ENCODE results near the gene KPNA6.
"Not testable (repeated sequence)": the region's sequence is repeated elsewhere in the genome, so short reads cannot be mapped to it uniquely, and the experiment has no call there.

Gene KPNA6

DNA sequence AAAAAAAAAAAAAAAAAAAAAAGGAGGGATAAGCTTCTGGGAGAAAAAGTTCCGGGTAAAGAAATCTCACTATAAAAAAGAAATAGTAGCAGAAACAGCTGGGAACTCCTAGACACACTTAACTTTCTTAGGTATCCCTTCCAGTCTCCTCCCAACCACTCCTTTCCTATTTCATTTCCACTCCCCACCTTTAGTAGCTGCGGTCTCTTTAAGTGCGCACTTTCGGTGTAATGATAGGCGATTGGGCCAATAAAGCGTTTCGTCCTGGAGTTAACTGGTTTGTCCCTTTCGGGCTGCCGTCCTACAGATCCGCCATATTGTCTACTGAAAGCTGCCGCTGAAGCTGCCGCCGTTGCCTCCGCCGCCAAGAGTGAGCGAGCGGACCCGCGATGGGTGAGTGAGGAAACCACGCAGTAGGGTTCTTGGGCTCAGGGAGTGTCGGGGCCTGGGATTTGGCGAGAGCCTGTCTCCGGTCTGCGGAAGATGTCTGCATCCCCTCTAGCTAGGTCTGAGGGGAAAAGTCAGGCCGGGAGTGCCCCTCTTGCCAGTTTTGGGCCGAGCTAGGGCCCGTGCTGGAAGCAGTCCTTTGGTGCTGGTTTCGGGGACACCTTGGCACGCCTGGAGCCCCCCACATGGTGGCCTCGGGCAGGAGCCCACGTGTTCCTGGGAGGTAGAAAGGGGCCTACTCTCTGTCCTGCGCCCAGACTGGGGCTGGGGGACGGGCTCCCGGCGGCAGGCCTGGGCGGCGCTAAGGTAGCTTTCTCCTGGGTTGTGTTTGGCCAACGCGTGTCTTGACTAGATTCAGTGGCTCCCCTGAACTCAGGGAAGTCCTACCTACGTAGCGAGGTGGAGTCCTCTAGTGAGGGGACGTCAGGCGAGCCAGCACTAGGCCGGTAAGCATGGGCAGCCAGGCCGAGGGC, at the start of gene KPNA6:
Gene KPNA6, plus strand, starts transcription at position 315 of the 920 bp plus-strand sequence. Its CDS starts 75 bp downstream, at position 390.
- DNase-seq: peak; percentile 95
- H3K9me3 Mint-ChIP-seq: no peaks in the 10 kb centered on the region
- peak within 1 kb of the TSS; percentile 96 for H3K27ac Mint-ChIP-seq
- CTCF ChIA-PET: interaction anchor here (0.8 to 2.6 kb wide), 11 partner anchors 11 to 265 kb away, joined by 3 to 10 read pairs (median 4); partner anchors contain the start of genes CCDC28B and TMEM39B
- H3K4me1 Mint-ChIP-seq: peaks cover 44% of the 10 kb centered on the region
- H3K36me3 Mint-ChIP-seq: peaks cover 15% of the 10 kb centered on the region
- H3K4me3 Mint-ChIP-seq: peak within 1 kb of the TSS; percentile 96
- H3K27me3 Mint-ChIP-seq: no peaks in the 10 kb centered on the region

DNA sequence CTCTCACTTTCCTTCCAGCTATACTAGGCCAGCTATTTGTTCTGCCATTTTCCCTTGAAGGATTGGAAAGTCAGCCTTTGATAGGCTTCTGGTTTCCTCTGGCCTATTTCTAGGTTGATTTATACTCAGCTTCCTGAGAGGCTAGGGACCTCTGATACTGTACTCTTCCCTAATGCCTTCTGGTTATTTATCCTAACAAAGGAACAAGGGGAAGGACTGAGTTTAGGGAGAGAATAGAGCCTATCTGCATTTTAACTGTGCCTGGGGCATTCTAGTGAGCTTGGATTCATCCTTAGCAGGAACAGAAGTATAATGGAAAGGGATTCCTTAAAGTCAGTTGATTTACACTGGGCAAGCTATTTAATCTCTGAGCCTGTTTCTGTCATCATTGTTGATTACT, 46.9 kb upstream of the KPNA6 start:
- H3K4me3 Mint-ChIP-seq: no peak overlapping the region
- no peaks in the 10 kb centered on the region for H3K9me3 Mint-ChIP-seq
- CTCF ChIA-PET: interaction anchor here (0.7 to 2.8 kb wide), 3 partner anchors 7 to 84 kb away, joined by 4 to 14 read pairs (median 6); no protein-coding TSS in a partner anchor
- H3K27ac Mint-ChIP-seq: no peak overlapping the region
- peaks cover 42% of the 10 kb centered on the region for H3K36me3 Mint-ChIP-seq
- no peak for DNase-seq
- no peaks in the 10 kb centered on the region for H3K27me3 Mint-ChIP-seq
- peaks cover 7% of the 10 kb centered on the region for H3K4me1 Mint-ChIP-seq

DNA sequence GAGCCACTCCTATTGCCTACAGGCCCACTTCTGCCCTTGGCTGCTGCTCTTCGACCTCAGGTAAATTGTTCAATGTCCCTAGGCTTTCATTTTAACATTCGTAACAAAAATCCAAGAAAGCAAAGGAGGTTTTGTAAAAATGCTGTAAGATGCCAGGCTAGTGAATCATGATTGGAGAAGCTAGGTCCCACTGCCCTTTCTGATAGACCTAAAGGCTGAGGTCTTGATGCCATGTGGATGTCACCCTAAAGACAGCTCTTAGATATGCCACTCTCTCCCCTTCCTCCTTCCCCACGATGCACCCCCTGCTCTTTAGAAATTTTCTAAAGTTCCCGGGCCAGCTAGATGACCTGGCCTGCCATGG, 45.0 kb upstream of the KPNA6 start:
- peaks cover 20% of the 10 kb centered on the region for H3K4me1 Mint-ChIP-seq
- no peak for DNase-seq
- H3K36me3 Mint-ChIP-seq: peaks cover 31% of the 10 kb centered on the region
- H3K27me3 Mint-ChIP-seq: peaks cover 5% of the 10 kb centered on the region
- H3K27ac Mint-ChIP-seq: peak overlapping the region; percentile 52
- CTCF ChIA-PET: interaction anchor here (0.6 to 2.8 kb wide), 12 partner anchors 9 to 398 kb away, joined by 3 to 14 read pairs (median 4); partner anchors contain the start of genes SPOCD1 and TMEM39B
- no peaks in the 10 kb centered on the region for H3K9me3 Mint-ChIP-seq
- no peak overlapping the region for H3K4me3 Mint-ChIP-seq

DNA sequence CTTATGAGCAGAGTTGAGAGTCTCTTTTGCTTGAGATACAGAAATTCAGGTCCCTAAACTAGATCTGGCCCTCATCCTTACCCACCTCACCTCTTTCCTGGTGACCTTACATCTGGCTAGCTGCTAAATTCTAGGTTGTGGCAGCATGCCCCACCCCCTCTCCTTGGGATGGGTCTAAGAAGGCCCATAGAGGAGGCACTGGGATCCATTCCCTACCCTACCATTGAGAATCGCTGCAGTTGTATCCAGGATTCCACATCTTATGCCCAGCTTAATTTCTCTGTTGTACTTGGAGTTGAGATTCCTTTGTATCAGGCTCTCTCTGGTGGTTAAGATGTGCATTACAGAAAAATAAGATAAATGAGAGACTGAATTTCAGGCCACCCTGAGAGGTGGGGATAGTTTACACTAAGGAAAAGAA, 44.6 kb upstream of the KPNA6 start:
- H3K36me3 Mint-ChIP-seq: peaks cover 29% of the 10 kb centered on the region
- H3K27ac Mint-ChIP-seq: peak overlapping the region; percentile 60

DNA sequence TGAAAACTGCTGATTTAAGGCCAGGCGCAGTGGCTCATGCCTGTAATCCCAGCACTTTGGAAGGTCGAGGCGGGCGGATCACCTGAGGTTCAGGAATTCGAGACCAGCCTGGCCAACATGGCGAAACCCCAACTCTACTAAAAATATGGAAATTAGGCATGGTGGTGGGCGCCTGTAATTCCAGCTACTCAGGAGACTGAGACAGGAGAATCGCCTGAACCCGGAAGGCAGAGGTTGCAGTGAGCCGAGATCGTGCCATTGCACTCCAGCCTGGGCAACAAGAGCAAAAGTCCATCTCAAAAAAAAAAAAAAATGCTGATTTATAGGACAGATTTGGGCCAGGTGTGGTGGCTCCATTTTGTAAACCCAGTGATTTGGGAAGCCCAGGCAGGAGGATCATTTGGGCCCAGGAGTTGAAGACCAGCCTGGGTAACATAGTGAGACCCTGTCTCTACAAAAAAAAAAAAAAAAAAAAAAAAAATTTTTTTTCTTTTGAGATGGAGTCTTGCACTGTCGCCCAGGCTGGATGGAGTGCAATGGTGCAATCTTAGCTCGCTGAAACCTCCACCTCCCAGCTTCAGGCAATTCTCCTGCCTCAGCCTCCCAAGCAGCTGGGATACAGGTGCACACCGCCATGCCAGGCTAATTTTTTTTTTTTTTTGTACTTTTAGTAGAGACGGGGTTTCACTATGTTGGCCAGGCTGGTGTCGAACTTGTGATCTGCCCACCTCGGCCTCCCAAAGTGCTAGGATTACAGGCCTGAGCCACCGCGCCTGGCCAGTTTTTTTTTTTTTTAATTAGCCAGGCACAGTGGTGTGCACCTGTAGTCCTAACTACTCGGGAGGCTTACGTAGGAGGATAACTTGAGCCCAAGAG, 42.0 kb upstream of the KPNA6 start:
- H3K9me3 Mint-ChIP-seq, H3K27ac Mint-ChIP-seq, DNase-seq, H3K4me3 Mint-ChIP-seq: not testable (repeated sequence)
- H3K36me3 Mint-ChIP-seq: peaks cover 15% of the 10 kb centered on the region
- CTCF ChIA-PET: interaction anchor here (0.6 to 1.0 kb wide), 6 partner anchors 15 to 350 kb away, joined by 3 read pairs; no protein-coding TSS in a partner anchor
- peaks cover 28% of the 10 kb centered on the region for H3K27me3 Mint-ChIP-seq
- peaks cover 33% of the 10 kb centered on the region for H3K4me1 Mint-ChIP-seq

More for the DNA sequence above, 44.6 kb upstream of the KPNA6 start:
- DNase-seq: no peak
- CTCF ChIA-PET: interaction anchor here (0.6 to 2.8 kb wide), 10 partner anchors 9 to 399 kb away, joined by 3 to 14 read pairs (median 4); partner anchors contain the start of genes SPOCD1 and TMEM39B
- Mint-ChIP-seq H3K9me3 (no peaks in the 10 kb centered on the region), H3K4me1 (peaks cover 22% of the 10 kb centered on the region), H3K4me3 (no peak overlapping the region), H3K27me3 (peaks cover 9% of the 10 kb centered on the region)

DNA sequence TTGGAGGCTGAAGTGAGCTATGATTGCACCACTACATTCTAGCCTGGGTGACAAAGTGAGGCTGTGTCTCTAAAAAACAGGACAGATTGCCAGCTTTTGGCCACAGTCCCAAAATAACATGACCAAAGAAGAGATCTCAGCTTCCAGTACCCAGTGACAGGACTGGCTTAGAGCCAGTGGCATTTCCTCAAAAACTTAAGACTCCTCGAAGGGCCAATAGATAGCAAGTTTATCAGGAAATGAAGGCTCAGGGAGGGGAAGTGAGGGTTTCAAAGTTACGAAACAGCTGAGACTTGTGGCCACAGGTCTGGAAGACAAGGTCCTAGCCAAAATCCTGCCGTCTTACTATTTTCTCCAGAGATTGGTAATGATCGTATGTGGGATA, 41.4 kb upstream of the KPNA6 start:
- H3K4me1 Mint-ChIP-seq: peaks cover 33% of the 10 kb centered on the region
- no peaks in the 10 kb centered on the region for H3K9me3 Mint-ChIP-seq
- H3K27ac Mint-ChIP-seq: peak overlapping the region; percentile 3
- peaks cover 10% of the 10 kb centered on the region for H3K36me3 Mint-ChIP-seq
- H3K27me3 Mint-ChIP-seq: peaks cover 28% of the 10 kb centered on the region
- no peak for DNase-seq
- CTCF ChIA-PET: interaction anchor here (0.7 to 1.0 kb wide), 3 partner anchors 14 to 351 kb away, joined by 3 read pairs; no protein-coding TSS in a partner anchor
- no peak overlapping the region for H3K4me3 Mint-ChIP-seq

DNA sequence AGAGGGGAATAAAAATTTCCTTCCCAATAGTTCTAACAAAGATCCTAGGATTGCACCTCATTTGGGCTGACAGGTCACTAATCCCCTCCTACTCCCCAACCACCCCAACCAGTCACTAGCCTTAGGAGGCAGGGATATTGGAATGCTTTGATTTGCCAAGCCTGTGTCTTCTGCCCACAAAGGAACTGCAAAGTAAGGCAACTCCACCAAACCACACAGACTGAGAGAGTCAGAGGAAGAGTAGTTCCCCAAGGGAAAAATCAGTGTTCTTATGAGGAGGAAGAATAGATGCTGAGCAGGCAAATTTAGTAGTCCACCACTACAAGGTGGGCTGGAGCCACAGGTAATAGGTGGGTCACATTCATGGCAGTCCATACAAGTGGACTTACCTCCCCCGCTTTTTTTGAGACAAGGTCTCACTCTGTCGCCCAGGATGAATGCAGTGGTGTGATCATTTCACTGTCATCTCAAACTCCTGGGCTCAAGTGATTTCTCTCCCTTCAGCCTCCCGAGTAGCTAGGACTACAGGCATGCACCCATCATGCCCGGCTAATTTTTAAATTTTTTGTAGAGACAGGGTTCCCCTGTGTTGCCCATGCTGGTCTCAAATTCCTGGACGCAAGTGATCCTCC, 38.8 kb upstream of the KPNA6 start:
- H3K36me3 Mint-ChIP-seq: no peaks in the 10 kb centered on the region
- CTCF ChIA-PET: interaction anchor here (0.7 kb wide), 1 partner anchor 253 kb away, joined by 3 read pairs; no protein-coding TSS in a partner anchor
- no peak for DNase-seq
- peaks cover 52% of the 10 kb centered on the region for H3K4me1 Mint-ChIP-seq
- no peaks in the 10 kb centered on the region for H3K9me3 Mint-ChIP-seq
- peaks cover 28% of the 10 kb centered on the region for H3K27me3 Mint-ChIP-seq
- H3K4me3 Mint-ChIP-seq: no peak overlapping the region
- H3K27ac Mint-ChIP-seq: no peak overlapping the region

DNA sequence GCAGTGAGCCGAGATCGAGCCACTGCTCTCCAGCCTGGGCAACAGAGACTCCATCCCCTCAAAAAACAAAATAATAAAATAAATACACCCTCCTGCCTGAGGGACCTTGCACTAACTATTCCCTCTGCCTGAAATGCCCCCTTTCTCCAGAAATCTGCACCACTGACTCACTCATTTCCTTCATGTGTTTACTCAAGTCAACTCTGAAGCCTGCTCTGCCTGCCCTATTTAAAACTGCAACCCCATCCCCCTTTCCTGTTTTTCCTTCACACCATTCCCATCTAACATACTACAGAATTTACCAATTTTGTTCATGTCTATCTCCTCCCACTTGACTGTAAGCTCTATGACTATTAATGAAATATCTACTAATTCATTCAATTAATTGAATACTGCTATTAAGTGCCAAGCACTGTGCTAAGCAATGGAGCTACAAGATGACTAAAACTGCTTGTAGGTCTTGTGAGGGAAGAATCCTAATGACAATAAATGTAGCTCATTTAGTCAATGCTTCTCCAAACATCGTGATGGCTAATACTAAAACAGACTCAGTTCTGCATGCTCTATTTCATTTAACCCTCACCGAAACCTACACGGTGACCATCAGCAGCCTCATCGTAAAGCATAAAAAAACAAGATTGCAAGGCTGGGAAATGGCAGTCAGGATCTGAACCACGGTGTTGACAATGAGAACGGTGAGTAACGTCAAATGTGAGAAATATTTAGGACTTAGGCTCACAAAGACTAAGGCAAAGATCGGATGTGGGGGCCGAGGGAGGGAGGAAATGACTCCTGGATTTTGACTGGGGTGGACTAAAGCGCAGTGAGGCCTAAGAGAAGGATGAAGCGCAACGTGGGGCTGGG, 35.9 kb upstream of the KPNA6 start:
- Mint-ChIP-seq H3K9me3 (no peaks in the 10 kb centered on the region), H3K36me3 (peaks cover 15% of the 10 kb centered on the region), H3K27me3 (peaks cover 26% of the 10 kb centered on the region), H3K27ac (peak overlapping the region; percentile 90), H3K4me1 (peaks cover 54% of the 10 kb centered on the region), H3K4me3 (peak overlapping the region; percentile 78)
- CTCF ChIA-PET: interaction anchor here (1.1 to 1.8 kb wide), 2 partner anchors 9 to 37 kb away, joined by 3 to 8 read pairs; no protein-coding TSS in a partner anchor
- DNase-seq: no peak

DNA sequence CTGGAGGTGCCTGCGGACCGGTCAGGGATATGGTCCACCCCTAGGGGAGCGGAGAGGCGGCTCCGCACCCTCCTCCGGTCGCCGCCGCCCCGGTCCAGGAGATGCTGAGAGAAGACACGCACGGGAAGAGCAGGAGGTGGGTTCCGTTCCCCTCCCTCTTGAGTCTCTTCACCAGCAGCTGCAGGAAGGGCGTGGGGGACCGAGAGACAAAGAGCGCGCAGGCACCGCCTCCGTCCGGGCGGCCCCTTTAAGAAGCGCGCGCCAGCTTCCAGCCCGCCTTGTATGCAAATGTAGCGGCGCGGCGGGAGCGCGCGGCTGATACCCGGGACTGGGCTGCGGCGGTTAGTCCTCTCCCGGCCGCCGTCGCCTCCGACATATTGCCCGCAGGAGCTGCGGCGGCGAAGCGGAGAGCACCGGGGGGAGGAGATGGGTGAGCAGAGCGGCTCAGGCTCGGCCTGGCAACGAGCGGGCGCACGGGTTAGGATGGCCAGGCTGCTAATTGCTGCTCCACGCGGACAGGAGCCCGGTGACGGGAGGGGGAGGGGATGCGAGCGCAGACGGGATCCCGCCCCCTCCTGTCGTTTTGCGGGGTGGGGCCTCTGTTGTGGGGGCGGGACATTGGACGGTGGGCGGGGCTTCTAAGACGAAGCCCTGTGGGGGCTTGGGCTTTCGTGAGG, 35.1 kb upstream of the KPNA6 start, which contains the start of gene TMEM39B:
Gene TMEM39B, plus strand, starts transcription at position 318 of the 677 bp plus-strand sequence. Its CDS starts 109 bp downstream, at position 427.
- CTCF ChIA-PET: interaction anchor here (0.6 to 1.8 kb wide), 6 partner anchors 10 to 176 kb away, joined by 3 to 8 read pairs (median 3); no protein-coding TSS in a partner anchor
- H3K27ac Mint-ChIP-seq: peak within 1 kb of the TSS; percentile 90
- no peaks in the 10 kb centered on the region for H3K9me3 Mint-ChIP-seq
- peaks cover 21% of the 10 kb centered on the region for H3K36me3 Mint-ChIP-seq
- H3K4me3 Mint-ChIP-seq: peak within 1 kb of the TSS; percentile 78
- peak; percentile 96 for DNase-seq
- H3K27me3 Mint-ChIP-seq: peaks cover 23% of the 10 kb centered on the region
- H3K4me1 Mint-ChIP-seq: peaks cover 55% of the 10 kb centered on the region

DNA sequence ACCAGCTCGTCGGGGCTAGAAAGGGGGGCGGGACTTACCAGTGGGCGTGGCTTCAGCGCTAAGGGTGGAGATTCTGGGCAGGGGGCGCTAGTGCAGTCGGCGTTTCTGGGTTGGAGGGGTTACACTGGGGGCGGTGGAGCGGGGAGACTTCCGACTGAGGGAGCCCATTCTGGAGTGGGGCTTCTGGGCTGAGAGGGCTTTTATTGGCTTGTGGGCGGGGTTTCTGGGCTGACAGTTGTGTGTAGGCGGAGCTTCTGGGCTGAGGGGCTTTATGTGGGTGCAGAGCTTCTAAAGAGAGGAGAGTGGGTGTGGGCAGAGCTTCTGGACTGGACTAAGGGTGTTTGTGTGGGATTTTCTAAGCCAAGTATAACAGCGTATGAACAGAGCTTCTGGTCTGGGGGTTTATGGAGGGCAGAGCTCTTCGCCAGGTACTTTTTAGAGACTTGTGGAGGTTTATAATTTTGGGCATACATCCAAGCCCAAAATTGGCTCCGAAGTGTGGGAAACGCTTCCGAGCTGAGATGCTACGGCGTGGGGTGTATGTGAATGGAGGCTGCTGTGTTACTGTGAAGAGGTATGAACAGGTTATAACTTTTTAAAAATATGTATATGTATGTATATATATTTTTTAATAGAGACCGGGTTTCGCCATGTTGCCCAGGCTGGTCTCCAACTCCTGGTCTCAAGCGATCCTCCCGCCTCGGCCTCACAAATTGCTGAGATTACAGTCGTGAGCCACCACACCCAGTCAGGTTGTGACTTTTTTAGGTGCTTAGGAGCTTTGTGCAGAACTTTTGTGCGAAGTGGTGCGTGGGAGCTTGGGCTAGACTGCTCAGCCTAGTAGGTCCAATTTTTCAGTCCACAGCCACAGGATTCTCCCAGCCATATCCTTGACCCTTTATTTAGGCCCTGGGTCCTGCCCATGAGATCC, 34.3 kb upstream of the KPNA6 start:
- H3K27me3 Mint-ChIP-seq: peaks cover 17% of the 10 kb centered on the region
- H3K36me3 Mint-ChIP-seq: peaks cover 25% of the 10 kb centered on the region
- H3K4me3 Mint-ChIP-seq: peak overlapping the region; percentile 78
- H3K27ac Mint-ChIP-seq: peak overlapping the region; percentile 90
- peaks cover 51% of the 10 kb centered on the region for H3K4me1 Mint-ChIP-seq
- CTCF ChIA-PET: interaction anchor here (0.6 to 2.0 kb wide), 7 partner anchors 11 to 175 kb away, joined by 3 to 10 read pairs (median 3); partner anchors contain the start of gene KPNA6
- DNase-seq: peak; percentile 92
- no peaks in the 10 kb centered on the region for H3K9me3 Mint-ChIP-seq

DNA sequence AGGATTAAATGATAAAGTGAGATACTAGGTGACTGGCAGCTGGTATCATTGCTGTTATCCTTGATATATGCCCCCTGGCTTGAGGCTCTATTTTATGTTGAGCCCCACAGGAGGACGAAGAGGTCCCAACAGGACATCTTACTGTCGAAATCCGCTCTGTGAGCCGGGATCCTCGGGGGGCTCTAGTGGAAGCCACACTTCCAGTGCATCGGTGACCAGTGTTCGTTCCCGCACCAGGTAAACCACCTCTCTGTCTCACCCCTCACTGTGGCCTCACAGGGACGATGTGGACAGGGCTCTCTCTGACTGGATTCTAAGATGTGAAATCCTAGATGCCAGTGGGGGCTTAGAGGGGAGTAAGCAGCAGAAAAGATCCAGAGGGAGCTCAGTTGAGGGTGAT, 33.0 kb upstream of the KPNA6 start:
- peaks cover 28% of the 10 kb centered on the region for H3K36me3 Mint-ChIP-seq
- no peak overlapping the region for H3K27ac Mint-ChIP-seq
- H3K9me3 Mint-ChIP-seq: no peaks in the 10 kb centered on the region
- CTCF ChIA-PET: interaction anchor here (1.2 to 2.0 kb wide), 2 partner anchors 34 to 36 kb away, joined by 3 to 10 read pairs; partner anchors contain the start of gene KPNA6
- peaks cover 9% of the 10 kb centered on the region for H3K27me3 Mint-ChIP-seq
- H3K4me1 Mint-ChIP-seq: peaks cover 47% of the 10 kb centered on the region
- peak overlapping the region; percentile 40 for H3K4me3 Mint-ChIP-seq
- no peak for DNase-seq
